PC-9 (cell line): ENCODE measurements around the gene SLC9A4. TPM values are rescaled to one million over a fixed set of nuclear protein-coding genes. Genes with fewer than 3 reads are reported as not detected.

ENCODE experiments used
- BruUV-seq: library from RNA; stranded (reverse); fragments of 400-500 nt; replicated peaks from 2 replicates; lab custom pipeline; 2021; lab: Mats Ljungman, UMichigan
- CTCF ChIA-PET: fragments of 300-600 bp; sonication (Branson Sonifier 250); formaldehyde crosslinking; loops from one replicate; lab custom pipeline; 2022; ENCODE audit warnings: antibody characterized with exemption; lab: Charles Lee
- POLR2A ChIA-PET: fragments of 300-600 bp; sonication (Branson Sonifier 250); formaldehyde crosslinking; loops from one replicate; lab custom pipeline; 2022; ENCODE audit warnings: antibody characterized with exemption; ENCODE audit not compliant: unreplicated experiment; lab: Charles Lee
- DNase-seq, 2 experiments: peaks; one replicate each; pipeline versions ENCODE4 v3.0.0 to v3.0.0-alpha.2; 2015 to 2022; ENCODE audit warnings: mixed read lengths in 1 of 2
- H2AFZ ChIP-seq: fragments of 200-600 bp; sonication (generic); 2 replicates; pipeline ENCODE4 v1.8.1; 2017; ENCODE audit warnings: antibody characterized with exemption
- H3F3A ChIP-seq: fragments of 200-600 bp; sonication (generic); 2 replicates; pipeline ENCODE4 v1.8.1; 2017; ENCODE audit warnings: antibody characterized with exemption, mild to moderate bottlenecking, low read depth; ENCODE audit not compliant: insufficient read depth
- H3K27ac ChIP-seq: fragments of 200-600 bp; sonication (generic); 2 replicates; pipeline ENCODE4 v1.6.1; 2016; ENCODE audit warnings: mixed run types
- H3K27me3 ChIP-seq: fragments of 200-600 bp; sonication (generic); 2 replicates; pipeline ENCODE4 v1.6.1; 2016; ENCODE audit warnings: low read depth, mixed run types; ENCODE audit not compliant: insufficient read depth
- H3K36me3 ChIP-seq: fragments of 200-600 bp; sonication (generic); 2 replicates; pipeline ENCODE4 v1.6.1; 2016; ENCODE audit warnings: low read depth, mixed run types
- H3K4me1 ChIP-seq: fragments of 200-600 bp; sonication (generic); replicated peaks from 2 replicates; pipeline ENCODE4 v1.6.1; 2016; ENCODE audit warnings: mixed run types; ENCODE audit not compliant: insufficient read depth
- H3K4me2 ChIP-seq: fragments of 200-600 bp; sonication (generic); 2 replicates; pipeline ENCODE4 v1.6.1; 2017; ENCODE audit warnings: mixed run types
- H3K4me3 ChIP-seq: fragments of 200-600 bp; sonication (generic); 2 replicates; pipeline ENCODE4 v1.6.1; 2016; ENCODE audit warnings: mixed run types
- H3K79me2 ChIP-seq: fragments of 200-600 bp; sonication (generic); 2 replicates; pipeline ENCODE4 v1.6.1; 2017; ENCODE audit warnings: low read depth, mixed run types
- H3K9me2 ChIP-seq: fragments of 200-600 bp; sonication (generic); 2 replicates; pipeline ENCODE4 v1.8.1; 2017; ENCODE audit warnings: mild to moderate bottlenecking; ENCODE audit not compliant: insufficient read depth
- H3K9me3 ChIP-seq: fragments of 200-600 bp; sonication (generic); 2 replicates; pipeline ENCODE4 v1.8.1; 2016; ENCODE audit warnings: low read depth; ENCODE audit not compliant: insufficient read depth
- H4K20me1 ChIP-seq: fragments of 200-600 bp; sonication (generic); 2 replicates; pipeline ENCODE4 v1.8.1; 2017; ENCODE audit not compliant: insufficient read depth
- CTCF ChIP-seq: fragments of 200-600 bp; sonication (generic); conservative IDR thresholded peaks from 2 replicates; pipeline ENCODE4 v1.6.1; 2017; ENCODE audit warnings: mixed run types, antibody characterized with exemption, mild to moderate bottlenecking, moderate library complexity
- EZH2 ChIP-seq: fragments of 200-600 bp; sonication (generic); IDR thresholded peaks from 2 replicates; pipeline ENCODE4 v1.8.0; 2017; ENCODE audit warnings: antibody characterized with exemption, low read depth
- intact Hi-C: fragments of 100-400 bp; cut with micrococcal nuclease; formaldehyde crosslinking; loops from one replicate; pipeline ENCODE4 v1.10.0; 2022; ENCODE audit not compliant: unreplicated experiment
- total RNA-seq: library from RNA; stranded (reverse); gene quantifications from 2 replicates; pipeline ENCODE4 v1.2.3, GENCODE V29; 2021

Gene SLC9A4
- total RNA-seq, 1 experiment from 2014 or later: 0.85 TPM

- H3K79me2 ChIP-seq: no peaks in the 10 kb centered on the region
- H3F3A ChIP-seq: peaks cover 20% of the 10 kb centered on the region
- TF ChIP-seq EZH2 (no peak), CTCF (no peak)
- intact Hi-C loops: loop anchor here (5.0 kb wide), 1 partner anchor 33 kb away; no protein-coding TSS in a partner anchor
- no peak overlapping the region for H3K4me2 ChIP-seq
- H3K4me1 ChIP-seq: peaks cover 21% of the 10 kb centered on the region
- no peak overlapping the region for H3K4me3 ChIP-seq
- CTCF ChIA-PET: no interaction called here
- H3K36me3 ChIP-seq: no peaks in the 10 kb centered on the region
- no peaks in the 10 kb centered on the region for H4K20me1 ChIP-seq
- BruUV-seq: no TSS peak
- H2AFZ ChIP-seq: no peak overlapping the region
- H3K9me2 ChIP-seq: no peaks in the 10 kb centered on the region
- no peak for DNase-seq
- H3K9me3 ChIP-seq: peaks cover 15% of the 10 kb centered on the region; the same call in 1 of the 2 replicates
- no peak overlapping the region for H3K27ac ChIP-seq
- POLR2A ChIA-PET: no interaction called here
- no peaks in the 10 kb centered on the region for H3K27me3 ChIP-seq
Measured at GRCh38 chr2:102509749-102510148, 36.7 kb downstream of the SLC9A4 start.

DNA sequence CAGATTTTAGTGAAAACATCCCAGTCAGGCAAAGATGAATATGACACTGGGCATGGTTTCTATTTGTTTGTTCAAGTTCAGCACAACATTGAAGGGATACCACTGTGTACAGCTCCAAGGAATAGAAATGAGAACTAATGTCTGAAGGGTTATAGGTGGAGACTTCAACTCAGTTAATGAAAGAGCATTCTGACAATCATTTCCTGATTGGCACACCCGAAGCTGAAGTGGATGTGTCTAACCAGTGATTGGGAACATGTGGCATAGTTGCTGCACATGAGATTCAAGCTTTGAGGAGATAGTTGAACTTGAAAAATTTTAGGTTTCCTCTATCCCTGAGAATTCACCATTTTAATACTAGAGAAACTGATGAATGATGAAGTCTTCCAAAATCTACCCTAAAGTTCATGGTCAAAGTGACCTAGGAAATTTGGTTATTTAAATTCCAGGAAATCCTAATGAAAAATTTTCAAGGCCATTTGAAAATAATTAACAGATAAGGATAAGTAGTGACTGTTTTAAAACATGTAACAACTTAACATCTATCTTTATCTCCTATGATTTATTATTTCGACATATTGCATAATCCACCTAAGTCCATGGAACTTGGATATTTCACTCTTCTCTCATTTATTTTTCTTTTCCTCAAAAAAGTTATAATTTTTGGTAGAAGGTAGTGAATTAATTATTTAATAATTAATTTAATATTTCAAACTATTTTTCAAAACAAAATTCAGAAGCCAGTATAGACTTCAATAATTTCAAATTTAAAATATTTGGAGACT, 38.0 kb downstream of the SLC9A4 start:
- Histone ChIP-seq H3K4me2 (no peak overlapping the region), H3K27me3 (no peaks in the 10 kb centered on the region), H3K79me2 (no peaks in the 10 kb centered on the region), H2AFZ (no peak overlapping the region), H3K4me3 (no peak overlapping the region), H3F3A (peaks cover 16% of the 10 kb centered on the region), H3K4me1 (peaks cover 28% of the 10 kb centered on the region), H3K36me3 (no peaks in the 10 kb centered on the region), H3K9me3 (peaks cover 15% of the 10 kb centered on the region; the same call in 1 of the 2 replicates), H3K9me2 (no peaks in the 10 kb centered on the region), H4K20me1 (no peaks in the 10 kb centered on the region), H3K27ac (no peak overlapping the region)
- DNase-seq: no peak
- ChIA-PET CTCF (no interaction called here), POLR2A (no interaction called here)
- BruUV-seq: no TSS peak
- TF ChIP-seq EZH2: no peak
- TF ChIP-seq CTCF: no peak
- intact Hi-C loops: no loop called here

GRCh38 chr2:102512161-102512560, 39.1 kb downstream of the SLC9A4 start:
- no peaks in the 10 kb centered on the region for H3K9me2 ChIP-seq
- no peaks in the 10 kb centered on the region for H3K36me3 ChIP-seq
- no peak overlapping the region for H3K4me3 ChIP-seq
- no peak for DNase-seq
- no peaks in the 10 kb centered on the region for H3K27me3 ChIP-seq
- TF ChIP-seq EZH2: no peak
- TF ChIP-seq CTCF: no peak
- H2AFZ ChIP-seq: no peak overlapping the region; the same call in 1 of the 2 replicates
- POLR2A ChIA-PET: no interaction called here
- H3K4me2 ChIP-seq: no peak overlapping the region
- peaks cover 33% of the 10 kb centered on the region for H3K4me1 ChIP-seq
- no TSS peak for BruUV-seq
- H3K79me2 ChIP-seq: no peaks in the 10 kb centered on the region
- no peaks in the 10 kb centered on the region for H4K20me1 ChIP-seq
- CTCF ChIA-PET: no interaction called here
- H3K27ac ChIP-seq: no peak overlapping the region
- peaks cover 15% of the 10 kb centered on the region; the same call in 1 of the 2 replicates for H3K9me3 ChIP-seq
- H3F3A ChIP-seq: peaks cover 16% of the 10 kb centered on the region
- intact Hi-C loops: no loop called here
